ENCODE measurements around the gene AMOTL2. TPM values are rescaled to one million over a fixed set of nuclear protein-coding genes. Genes with fewer than 3 reads are reported as not detected.
A peak's percentile ranks its signal among the peaks of the same experiment; 100 is the strongest.

AMOTL2 gene
- total RNA-seq, 4 donors from 2014 or later, result 49.4 to 87.5 (median 61.4) TPM

DNA sequence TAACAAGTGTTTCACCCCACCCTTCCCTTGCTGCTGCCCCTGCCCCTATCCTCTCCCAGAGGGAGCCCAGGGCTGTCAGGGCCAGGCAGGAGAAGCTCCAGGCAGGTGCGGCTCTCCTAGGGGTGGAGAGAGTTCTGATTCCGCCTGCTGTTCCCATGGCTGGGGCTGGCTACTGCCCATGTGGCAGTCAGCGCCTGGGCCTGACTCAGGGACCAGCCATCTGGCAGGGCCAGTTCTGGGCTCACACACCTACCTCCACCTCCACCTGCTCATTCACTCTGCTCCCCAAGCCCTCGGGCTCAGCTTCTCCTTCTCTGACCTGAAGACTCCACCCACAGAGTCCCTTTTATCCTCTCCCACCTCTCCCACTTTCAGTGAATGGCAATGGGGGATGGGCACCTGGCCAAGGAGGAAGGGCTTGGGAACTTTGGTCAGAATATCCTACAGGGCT, 23.4 kb downstream of the AMOTL2 start:
- H3K27ac ChIP-seq, result peak overlapping the region; percentile 33 to 49
- peak in 1 of 2 donors; percentile 27 for DNase-seq
- H3K9me3 ChIP-seq, result peaks cover 0 to 7% of the 10 kb centered on the region in 2 donors
- H3K27me3 ChIP-seq, result no peaks in the 10 kb centered on the region
- no peaks in the 10 kb centered on the region for H3K4me1 ChIP-seq
- intact Hi-C loops (cut with DNase I; ENCODE audit: low total_unique reads), result no loop called here
- TF ChIP-seq POLR2A (IDR thresholded peaks at IDR 0.05), result no peak
- TF ChIP-seq, protein P1, sequence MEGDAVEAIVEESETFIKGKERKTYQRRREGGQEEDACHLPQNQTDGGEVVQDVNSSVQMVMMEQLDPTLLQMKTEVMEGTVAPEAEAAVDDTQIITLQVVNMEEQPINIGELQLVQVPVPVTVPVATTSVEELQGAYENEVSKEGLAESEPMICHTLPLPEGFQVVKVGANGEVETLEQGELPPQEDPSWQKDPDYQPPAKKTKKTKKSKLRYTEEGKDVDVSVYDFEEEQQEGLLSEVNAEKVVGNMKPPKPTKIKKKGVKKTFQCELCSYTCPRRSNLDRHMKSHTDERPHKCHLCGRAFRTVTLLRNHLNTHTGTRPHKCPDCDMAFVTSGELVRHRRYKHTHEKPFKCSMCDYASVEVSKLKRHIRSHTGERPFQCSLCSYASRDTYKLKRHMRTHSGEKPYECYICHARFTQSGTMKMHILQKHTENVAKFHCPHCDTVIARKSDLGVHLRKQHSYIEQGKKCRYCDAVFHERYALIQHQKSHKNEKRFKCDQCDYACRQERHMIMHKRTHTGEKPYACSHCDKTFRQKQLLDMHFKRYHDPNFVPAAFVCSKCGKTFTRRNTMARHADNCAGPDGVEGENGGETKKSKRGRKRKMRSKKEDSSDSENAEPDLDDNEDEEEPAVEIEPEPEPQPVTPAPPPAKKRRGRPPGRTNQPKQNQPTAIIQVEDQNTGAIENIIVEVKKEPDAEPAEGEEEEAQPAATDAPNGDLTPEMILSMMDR (IDR thresholded peaks at IDR 0.05), result no peak
- no peak overlapping the region for H3K4me3 ChIP-seq
- no peaks in the 10 kb centered on the region for H3K36me3 ChIP-seq

DNA sequence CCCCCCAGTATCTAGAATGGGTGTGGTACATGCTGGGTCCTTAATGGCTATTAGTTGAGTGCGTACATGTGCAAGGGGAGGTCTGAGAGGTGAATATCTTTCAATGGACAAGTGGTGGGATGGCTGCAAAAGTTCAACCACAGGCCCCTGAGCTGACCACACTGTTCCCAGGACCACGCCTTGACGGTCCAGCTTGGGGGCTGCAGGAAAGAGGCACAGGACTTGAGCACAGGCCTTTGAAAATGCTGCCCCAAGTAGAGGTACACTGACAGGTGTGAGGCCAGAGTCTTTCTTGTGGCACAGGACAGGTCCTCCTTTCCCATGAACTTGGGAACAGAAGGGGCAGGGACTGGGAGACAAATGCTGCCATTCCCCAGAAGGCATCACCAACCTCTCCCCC, 24.0 kb downstream of the AMOTL2 start:
- peak overlapping the region in 1 of 2 donors; percentile 49 for H3K27ac ChIP-seq
- H3K27me3 ChIP-seq, result no peaks in the 10 kb centered on the region
- intact Hi-C loops (cut with DNase I; ENCODE audit: low total_unique reads), result no loop called here
- no peak for TF ChIP-seq POLR2A (IDR thresholded peaks at IDR 0.05)
- TF ChIP-seq, protein P1 (IDR thresholded peaks at IDR 0.05), result no peak
- peak in 1 of 2 donors; percentile 7 for DNase-seq
- no peak overlapping the region for H3K4me3 ChIP-seq
- peaks cover 0 to 7% of the 10 kb centered on the region in 2 donors for H3K9me3 ChIP-seq
- H3K36me3 ChIP-seq, result no peaks in the 10 kb centered on the region
- H3K4me1 ChIP-seq, result no peaks in the 10 kb centered on the region

DNA sequence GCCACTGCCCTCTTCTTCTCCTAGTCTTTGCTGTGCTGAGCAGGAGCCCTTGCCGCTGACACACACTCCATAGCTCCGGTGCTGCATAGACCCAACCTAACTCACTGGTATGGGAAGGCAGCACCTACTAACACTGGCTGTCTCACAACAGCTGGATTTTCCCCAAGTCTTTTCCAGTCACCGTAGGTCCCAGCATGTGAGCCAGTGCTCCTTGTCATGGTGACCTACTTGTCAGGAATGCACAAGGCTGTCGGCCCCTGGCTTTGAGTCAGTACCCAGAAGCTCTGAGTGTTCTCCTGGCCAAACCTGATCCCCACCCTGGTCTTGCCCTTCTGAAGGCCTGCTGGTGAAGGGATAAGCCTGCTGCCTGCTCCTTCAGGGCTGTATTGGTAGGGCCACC, 25.7 kb downstream of the AMOTL2 start:
- H3K27ac ChIP-seq, result no peak overlapping the region
- DNase-seq, result peak in 1 of 2 donors; percentile 12
- intact Hi-C loops (cut with DNase I; ENCODE audit: low total_unique reads), result no loop called here
- no peaks in the 10 kb centered on the region for H3K27me3 ChIP-seq
- peaks cover 0 to 7% of the 10 kb centered on the region in 2 donors for H3K9me3 ChIP-seq
- H3K4me3 ChIP-seq, result no peak overlapping the region
- H3K4me1 ChIP-seq, result no peaks in the 10 kb centered on the region
- no peaks in the 10 kb centered on the region for H3K36me3 ChIP-seq
- TF ChIP-seq, protein P1 (IDR thresholded peaks at IDR 0.05), result no peak

DNA sequence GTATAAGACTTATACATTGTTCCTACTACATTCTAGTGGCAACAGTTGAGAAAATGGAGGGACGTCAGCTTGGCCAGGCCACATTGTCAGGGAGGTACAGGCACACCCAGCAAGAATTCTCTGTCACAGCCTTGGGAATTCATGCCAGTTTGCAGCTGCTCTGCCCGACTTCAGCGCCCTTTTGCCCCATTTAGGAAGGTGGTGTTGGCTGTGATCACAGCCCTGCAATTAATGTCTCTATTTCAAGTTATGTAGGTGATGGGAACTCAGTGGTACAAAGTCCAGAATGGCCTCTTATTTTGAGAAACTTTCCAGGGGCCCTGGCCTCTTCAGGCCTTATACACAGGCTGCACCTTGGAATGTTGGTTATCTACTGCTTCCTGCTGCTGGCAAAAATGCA, 26.7 kb downstream of the AMOTL2 start:
- Histone ChIP-seq H3K4me3 (no peak overlapping the region), H3K27ac (no peak overlapping the region), H3K27me3 (no peaks in the 10 kb centered on the region), H3K4me1 (no peaks in the 10 kb centered on the region), H3K36me3 (no peaks in the 10 kb centered on the region), H3K9me3 (peaks cover 0 to 7% of the 10 kb centered on the region in 2 donors)
- intact Hi-C loops (cut with DNase I; ENCODE audit: low total_unique reads), result no loop called here
- TF ChIP-seq, protein P1 (IDR thresholded peaks at IDR 0.05), result no peak
- no peak for TF ChIP-seq POLR2A (IDR thresholded peaks at IDR 0.05)
- DNase-seq, result no peak

DNA sequence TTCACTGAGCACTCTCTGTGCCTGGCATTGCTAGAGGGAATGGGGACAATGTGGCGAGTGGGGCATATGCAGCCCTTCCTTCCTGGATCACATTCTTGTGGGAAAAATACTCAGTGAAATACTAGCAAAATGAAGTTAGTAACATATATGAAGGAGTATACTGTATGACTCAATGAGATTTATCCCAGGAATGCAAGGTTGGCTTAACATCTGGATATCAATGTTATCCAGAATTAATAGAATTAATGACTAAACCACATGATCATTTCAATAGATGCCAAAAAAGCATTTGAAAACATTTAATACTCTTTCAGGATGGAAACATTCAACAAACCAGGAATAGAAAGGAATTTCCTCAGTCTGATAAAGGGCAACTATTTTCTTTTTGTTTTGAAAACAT, 27.5 kb downstream of the AMOTL2 start:
- Histone ChIP-seq H3K4me1 (no peaks in the 10 kb centered on the region), H3K27ac (no peak overlapping the region), H3K4me3 (no peak overlapping the region), H3K36me3 (no peaks in the 10 kb centered on the region), H3K9me3 (peaks cover 0 to 7% of the 10 kb centered on the region in 2 donors), H3K27me3 (no peaks in the 10 kb centered on the region)
- intact Hi-C loops (cut with DNase I; ENCODE audit: low total_unique reads), result no loop called here
- DNase-seq, result no peak
- TF ChIP-seq, protein P1 (IDR thresholded peaks at IDR 0.05), result no peak
- TF ChIP-seq POLR2A (IDR thresholded peaks at IDR 0.05), result no peak
